HG02642 (cell line): ENCODE data around the gene SLC28A2.

Source experiments
- ATAC-seq: cut with Tn5 transposase; IDR thresholded peaks from one replicate; pipeline ENCODE4 v1.9.1; 2021; ENCODE audit warnings: mild to moderate bottlenecking; ENCODE audit not compliant: unreplicated experiment, poor library complexity

SLC28A2 gene

GRCh38 chr15:45319472-45320214 lies 67.6 kb downstream of the SLC28A2 start:
- no peak for ATAC-seq

GRCh38 chr15:45320581-45321205 lies 68.7 kb downstream of the SLC28A2 start:
- ATAC-seq: no peak

- no peak for ATAC-seq
These were observed 74.2 kb downstream of the SLC28A2 start for GRCh38 chr15:45326280-45326679.

- no peak for ATAC-seq
These were observed 74.7 kb downstream of the SLC28A2 start for GRCh38 chr15:45326741-45327140.
